K562 (cell line): ENCODE measurements around the gene PEX6. TPM values are rescaled to one million over a fixed set of nuclear protein-coding genes. Genes with fewer than 3 reads are reported as not detected.

Experiments
- ARNT ChIP-seq, 2 experiments: fragments of 450-650 bp; IDR thresholded peaks; 2 replicates each; pipeline ENCODE4 v1.6.1; 2016; ENCODE audit warnings: mild to moderate bottlenecking in 1 of 2
- CBX5 ChIP-seq: IDR thresholded peaks from 2 replicates; pipeline ENCODE4 v1.6.1; 2014; ENCODE audit warnings: low read depth, borderline replicate concordance
- DPF2 ChIP-seq: fragments of 450-650 bp; IDR thresholded peaks from 2 replicates; pipeline ENCODE4 v1.6.1; 2016
- ETV6 ChIP-seq, 3 experiments: fragments of 150-350 bp in 1 of 3; sonication (generic) in 1 of 3; formaldehyde crosslinking in 1 of 3; IDR thresholded peaks; 2 replicates each; pipeline versions ENCODE4 v1.6.1 to v1.8.0; 2014 to 2022; ENCODE audit warnings: borderline replicate concordance in 2 of 3, low read depth in 2 of 3, antibody characterized with exemption in 1 of 3, low read length in 1 of 3, mild to moderate bottlenecking in 1 of 3, missing genetic modification reagents in 1 of 3
- KAT8 ChIP-seq: fragments of 450-650 bp; IDR thresholded peaks from 2 replicates; pipeline ENCODE4 v1.6.1; 2016; ENCODE audit warnings: low read depth, mild to moderate bottlenecking
- KLF6 ChIP-seq: fragments of 250-450 bp; sonication (Bioruptor Pico); IDR thresholded peaks from 2 replicates; pipeline ENCODE4 v1.4.0; 2020; ENCODE audit warnings: mild to moderate bottlenecking, moderate library complexity, borderline replicate concordance
- LEF1 ChIP-seq: fragments of 450-650 bp; IDR thresholded peaks from 2 replicates; pipeline ENCODE4 v1.6.1; 2016; ENCODE audit warnings: mild to moderate bottlenecking
- MEIS2 ChIP-seq: fragments of 450-650 bp; IDR thresholded peaks from 2 replicates; pipeline ENCODE4 v1.6.1; 2014; ENCODE audit warnings: mild to moderate bottlenecking; ENCODE audit not compliant: partially characterized antibody
- MYC ChIP-seq, 2 experiments: fragments of 250-450 bp in 1 of 2; sonication (Bioruptor Pico) in 1 of 2; IDR thresholded peaks; 2 replicates each; pipeline versions ENCODE4 v1.5.1 to v1.6.1; 2012 to 2021; ENCODE audit warnings: low read depth in 2 of 2, borderline replicate concordance in 1 of 2, improper control_type of control experiment in 1 of 2, low read length in 1 of 2, mild to moderate bottlenecking in 1 of 2, moderate library complexity in 1 of 2
- MYNN ChIP-seq, 2 experiments: sonication (generic); formaldehyde crosslinking in 1 of 2; IDR thresholded peaks; 2 replicates each; pipeline versions ENCODE4 v1.5.0 to v1.6.1; 2016 to 2020; ENCODE audit warnings: antibody characterized with exemption in 1 of 2, missing genetic modification reagents in 1 of 2
- PML ChIP-seq: IDR thresholded peaks from 2 replicates; pipeline ENCODE4 v1.6.1; 2012; ENCODE audit warnings: low read length, inconsistent platforms
- RNF2 ChIP-seq: sonication (generic); IDR thresholded peaks from 2 replicates; pipeline ENCODE4 v1.6.1; 2016
- SOX6 ChIP-seq: fragments of 450-650 bp; IDR thresholded peaks from 2 replicates; pipeline ENCODE4 v1.6.1; 2014; ENCODE audit warnings: mild to moderate bottlenecking
- TFAM ChIP-seq: fragments of 250-450 bp; sonication (Bioruptor Pico); conservative IDR thresholded peaks from 2 replicates; pipeline ENCODE4 v1.5.0; 2021; ENCODE audit warnings: mild to moderate bottlenecking, moderate library complexity
- ZNF41 ChIP-seq: fragments of 250-450 bp; sonication (Bioruptor Pico); conservative IDR thresholded peaks from 2 replicates; pipeline ENCODE4 v1.4.0; 2020; ENCODE audit warnings: mild to moderate bottlenecking
- ZNF444 ChIP-seq: fragments of 250-450 bp; sonication (Bioruptor Pico); IDR thresholded peaks from 2 replicates; pipeline ENCODE4 v1.4.0; 2020; ENCODE audit warnings: mild to moderate bottlenecking, moderate library complexity
- polyA plus RNA-seq, 8 experiments: library from polyadenylated mRNA; depleted of rRNA in 4 of 8; stranded (reverse) in 5 of 8; unstranded in 3 of 8; fragments of >200 nt; fragmentation: Nextera tagmentation in 2 of 8; fragmentation: Illumina TruSeq in 1 of 8; extraction: Ambion mirVana in 2 of 8; extraction: Trizol in 1 of 8; gene quantifications; 2 replicates each; pipeline versions ENCODE4 v1.2.1 to v1.2.3, GENCODE V29; 2011 to 2014; ENCODE audit warnings: inconsistent platforms in 1 of 8, missing spikeins in 1 of 8
- total RNA-seq, 7 experiments: library from RNA; depleted of rRNA in 6 of 7; stranded (reverse); fragments of >200 nt in 6 of 7; fragmentation: Illumina TruSeq in 2 of 7; extraction: Trizol in 2 of 7; gene quantifications; 2 replicates each; pipeline versions ENCODE4 v1.2.1 to v1.2.3, GENCODE V29; 2011 to 2021; ENCODE audit warnings: low replicate concordance in 1 of 7
- TF ChIP-seq, protein P1 (sequence below): fragments of 250-450 bp; sonication (Bioruptor Pico); IDR thresholded peaks from 2 replicates; pipeline ENCODE4 v1.4.0; 2020; ENCODE audit warnings: mild to moderate bottlenecking, moderate library complexity, borderline replicate concordance
- TF ChIP-seq, protein P2 (sequence below): sonication (generic); formaldehyde crosslinking; IDR thresholded peaks from 2 replicates; pipeline ENCODE4 v1.8.1; 2023; ENCODE audit warnings: mild to moderate bottlenecking, missing genetic modification reagents
- TF ChIP-seq, protein P3 (sequence below): fragments of 250-450 bp; sonication (Bioruptor Pico); IDR thresholded peaks from 2 replicates; pipeline ENCODE4 v1.5.0; 2021; ENCODE audit warnings: mild to moderate bottlenecking, moderate library complexity

The PEX6 gene
- total and polyA plus RNA-seq, 9 of the 15 experiments (the other 6 are each of a cell fraction or from before 2014, with no cell fraction given) = 0.17 to 20.8 (median 6.9) TPM

GRCh38 chr6:42928986-42929820, 49.8 kb downstream of the PEX6 start, which contains the start of gene CNPY3 (continued):
- TF ChIP-seq SOX6 (peak; percentile 69), MYC (IDR thresholded peaks at IDR 0.05; ENCODE audit: low read depth, low read length) (peak; percentile 99), MYC (CRISPR knock-in tag; IDR thresholded peaks at IDR 0.05; ENCODE audit: borderline replicate concordance, low read depth) (peak; percentile 96), PML (0 out of 2 replicates have a peak, but pooled peaks have one; percentile 24), ZNF41 (no peak), MEIS2 (peak; percentile 43), ZNF444 (CRISPR knock-in tag) (no peak), RNF2 (peak; percentile 83; the same call in 1 of the 2 replicates), LEF1 (peak; percentile 83), ARNT (IDR thresholded peaks at IDR 0.05) (peak in 1 of 2 experiments; percentile 10; a peak in 1 of 4 replicates), KLF6 (peak; percentile 61; the same call in 1 of the 2 replicates), DPF2 (no peak; the same call in 1 of the 2 replicates), CBX5 (0 out of 2 replicates have a peak, but pooled peaks have one; percentile 29), TFAM (CRISPR knock-in tag) (no peak), ETV6 (IDR thresholded peaks at IDR 0.05; ENCODE audit: borderline replicate concordance in 1 of 2, low read depth in 2 of 2, low read length in 1 of 2) (peak in 1 of 2 experiments; percentile 28; a peak in 1 of 4 replicates), ETV6 (CRISPR knock-in tag; IDR thresholded peaks at IDR 0.05; ENCODE audit: borderline replicate concordance) (no peak), MYNN (IDR thresholded peaks at IDR 0.05) (peak; percentile 42), MYNN (CRISPR knock-in tag; IDR thresholded peaks at IDR 0.05) (no peak), KAT8 (no peak)
- TF ChIP-seq, protein P1, sequence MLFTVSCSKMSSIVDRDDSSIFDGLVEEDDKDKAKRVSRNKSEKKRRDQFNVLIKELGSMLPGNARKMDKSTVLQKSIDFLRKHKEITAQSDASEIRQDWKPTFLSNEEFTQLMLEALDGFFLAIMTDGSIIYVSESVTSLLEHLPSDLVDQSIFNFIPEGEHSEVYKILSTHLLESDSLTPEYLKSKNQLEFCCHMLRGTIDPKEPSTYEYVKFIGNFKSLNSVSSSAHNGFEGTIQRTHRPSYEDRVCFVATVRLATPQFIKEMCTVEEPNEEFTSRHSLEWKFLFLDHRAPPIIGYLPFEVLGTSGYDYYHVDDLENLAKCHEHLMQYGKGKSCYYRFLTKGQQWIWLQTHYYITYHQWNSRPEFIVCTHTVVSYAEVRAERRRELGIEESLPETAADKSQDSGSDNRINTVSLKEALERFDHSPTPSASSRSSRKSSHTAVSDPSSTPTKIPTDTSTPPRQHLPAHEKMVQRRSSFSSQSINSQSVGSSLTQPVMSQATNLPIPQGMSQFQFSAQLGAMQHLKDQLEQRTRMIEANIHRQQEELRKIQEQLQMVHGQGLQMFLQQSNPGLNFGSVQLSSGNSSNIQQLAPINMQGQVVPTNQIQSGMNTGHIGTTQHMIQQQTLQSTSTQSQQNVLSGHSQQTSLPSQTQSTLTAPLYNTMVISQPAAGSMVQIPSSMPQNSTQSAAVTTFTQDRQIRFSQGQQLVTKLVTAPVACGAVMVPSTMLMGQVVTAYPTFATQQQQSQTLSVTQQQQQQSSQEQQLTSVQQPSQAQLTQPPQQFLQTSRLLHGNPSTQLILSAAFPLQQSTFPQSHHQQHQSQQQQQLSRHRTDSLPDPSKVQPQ (CRISPR knock-in tag) = no peak
- TF ChIP-seq, protein P2, sequence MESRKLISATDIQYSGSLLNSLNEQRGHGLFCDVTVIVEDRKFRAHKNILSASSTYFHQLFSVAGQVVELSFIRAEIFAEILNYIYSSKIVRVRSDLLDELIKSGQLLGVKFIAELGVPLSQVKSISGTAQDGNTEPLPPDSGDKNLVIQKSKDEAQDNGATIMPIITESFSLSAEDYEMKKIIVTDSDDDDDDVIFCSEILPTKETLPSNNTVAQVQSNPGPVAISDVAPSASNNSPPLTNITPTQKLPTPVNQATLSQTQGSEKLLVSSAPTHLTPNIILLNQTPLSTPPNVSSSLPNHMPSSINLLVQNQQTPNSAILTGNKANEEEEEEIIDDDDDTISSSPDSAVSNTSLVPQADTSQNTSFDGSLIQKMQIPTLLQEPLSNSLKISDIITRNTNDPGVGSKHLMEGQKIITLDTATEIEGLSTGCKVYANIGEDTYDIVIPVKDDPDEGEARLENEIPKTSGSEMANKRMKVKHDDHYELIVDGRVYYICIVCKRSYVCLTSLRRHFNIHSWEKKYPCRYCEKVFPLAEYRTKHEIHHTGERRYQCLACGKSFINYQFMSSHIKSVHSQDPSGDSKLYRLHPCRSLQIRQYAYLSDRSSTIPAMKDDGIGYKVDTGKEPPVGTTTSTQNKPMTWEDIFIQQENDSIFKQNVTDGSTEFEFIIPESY (CRISPR knock-in tag) = peak; percentile 74
- TF ChIP-seq, protein P3, sequence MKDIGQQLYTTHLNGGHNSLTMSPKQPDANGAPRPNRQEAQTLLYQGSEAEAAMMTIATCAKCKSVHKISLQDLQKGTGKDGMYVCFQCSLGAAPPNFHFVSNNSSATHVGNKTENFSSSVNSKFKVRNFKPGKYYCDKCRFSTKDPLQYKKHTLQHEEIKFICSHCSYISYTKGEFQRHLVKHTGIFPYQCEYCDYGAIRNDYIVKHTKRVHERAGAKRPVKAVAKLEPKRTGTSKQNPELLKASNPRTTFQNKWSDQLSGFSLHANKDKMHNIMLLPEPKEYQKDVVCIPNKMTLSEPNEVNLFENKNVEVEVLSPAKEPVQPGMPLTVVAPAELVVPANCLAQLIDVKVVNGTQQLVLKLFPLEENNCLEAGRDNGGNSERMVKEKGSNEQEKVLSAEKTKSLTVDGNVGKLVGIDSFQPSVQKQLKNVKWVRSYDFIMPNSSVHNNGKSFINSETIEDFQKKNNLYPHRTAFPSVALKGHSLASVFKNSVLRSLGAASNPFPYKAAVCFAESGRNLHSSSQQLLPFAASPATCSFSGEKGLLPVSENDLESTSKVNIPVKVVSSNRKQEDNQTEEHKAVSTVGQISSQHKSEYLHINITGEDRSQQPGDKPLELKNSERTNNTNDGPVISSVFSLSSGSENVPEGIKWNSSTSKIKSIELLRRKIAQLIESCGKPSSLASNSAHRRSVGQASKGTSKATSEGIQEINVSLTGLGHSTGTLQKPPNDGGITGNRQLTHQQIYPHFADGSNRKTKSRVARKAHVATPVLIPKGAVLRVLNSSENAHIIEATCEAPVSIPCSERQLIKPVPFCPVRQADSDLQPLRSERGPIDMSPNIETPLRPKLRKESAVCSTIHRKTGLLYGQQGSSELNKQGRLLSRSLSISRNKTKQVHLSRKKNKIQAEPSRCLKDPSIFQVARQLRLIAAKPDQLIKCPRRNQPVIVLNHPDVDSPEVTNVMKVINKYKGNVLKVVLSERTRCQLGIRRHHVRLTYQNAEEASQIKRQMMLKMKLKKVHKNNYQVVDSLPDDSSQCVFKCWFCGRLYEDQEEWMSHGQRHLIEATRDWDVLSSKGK = no peak
